ENCODE data around the gene CALHM3. TPM values are rescaled to one million over a fixed set of nuclear protein-coding genes. Genes with fewer than 3 reads are reported as not detected.

The CALHM3 gene
- total RNA-seq, 1 experiment from 2014 or later = 0.13 TPM

DNA sequence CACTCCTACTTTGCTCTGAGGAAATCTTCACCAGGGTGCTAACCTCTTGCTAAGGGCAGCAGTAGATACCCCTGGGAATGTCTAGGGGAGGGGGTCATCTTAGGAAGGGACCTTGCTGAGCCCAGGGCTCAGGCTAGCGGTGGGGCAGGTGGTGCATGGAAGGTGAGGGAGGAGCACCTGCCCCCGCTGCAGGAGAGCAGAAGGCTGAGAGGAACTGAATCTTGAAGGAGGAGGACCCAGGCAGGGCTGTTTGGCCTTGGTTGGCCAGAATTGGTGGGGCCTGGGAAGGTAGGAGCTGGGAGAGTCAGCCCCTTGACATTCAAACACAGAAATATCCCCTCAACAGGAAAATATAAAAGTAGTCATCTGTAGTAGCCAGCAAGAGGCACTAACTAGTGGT is 7.0 kb downstream of the CALHM3 start (continued):
- TF ChIP-seq, protein P1, sequence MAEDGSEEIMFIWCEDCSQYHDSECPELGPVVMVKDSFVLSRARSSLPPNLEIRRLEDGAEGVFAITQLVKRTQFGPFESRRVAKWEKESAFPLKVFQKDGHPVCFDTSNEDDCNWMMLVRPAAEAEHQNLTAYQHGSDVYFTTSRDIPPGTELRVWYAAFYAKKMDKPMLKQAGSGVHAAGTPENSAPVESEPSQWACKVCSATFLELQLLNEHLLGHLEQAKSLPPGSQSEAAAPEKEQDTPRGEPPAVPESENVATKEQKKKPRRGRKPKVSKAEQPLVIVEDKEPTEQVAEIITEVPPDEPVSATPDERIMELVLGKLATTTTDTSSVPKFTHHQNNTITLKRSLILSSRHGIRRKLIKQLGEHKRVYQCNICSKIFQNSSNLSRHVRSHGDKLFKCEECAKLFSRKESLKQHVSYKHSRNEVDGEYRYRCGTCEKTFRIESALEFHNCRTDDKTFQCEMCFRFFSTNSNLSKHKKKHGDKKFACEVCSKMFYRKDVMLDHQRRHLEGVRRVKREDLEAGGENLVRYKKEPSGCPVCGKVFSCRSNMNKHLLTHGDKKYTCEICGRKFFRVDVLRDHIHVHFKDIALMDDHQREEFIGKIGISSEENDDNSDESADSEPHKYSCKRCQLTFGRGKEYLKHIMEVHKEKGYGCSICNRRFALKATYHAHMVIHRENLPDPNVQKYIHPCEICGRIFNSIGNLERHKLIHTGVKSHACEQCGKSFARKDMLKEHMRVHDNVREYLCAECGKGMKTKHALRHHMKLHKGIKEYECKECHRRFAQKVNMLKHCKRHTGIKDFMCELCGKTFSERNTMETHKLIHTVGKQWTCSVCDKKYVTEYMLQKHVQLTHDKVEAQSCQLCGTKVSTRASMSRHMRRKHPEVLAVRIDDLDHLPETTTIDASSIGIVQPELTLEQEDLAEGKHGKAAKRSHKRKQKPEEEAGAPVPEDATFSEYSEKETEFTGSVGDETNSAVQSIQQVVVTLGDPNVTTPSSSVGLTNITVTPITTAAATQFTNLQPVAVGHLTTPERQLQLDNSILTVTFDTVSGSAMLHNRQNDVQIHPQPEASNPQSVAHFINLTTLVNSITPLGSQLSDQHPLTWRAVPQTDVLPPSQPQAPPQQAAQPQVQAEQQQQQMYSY (CRISPR knock-in tag; IDR thresholded peaks at IDR 0.05) = no peak
- TF ChIP-seq, protein P2, sequence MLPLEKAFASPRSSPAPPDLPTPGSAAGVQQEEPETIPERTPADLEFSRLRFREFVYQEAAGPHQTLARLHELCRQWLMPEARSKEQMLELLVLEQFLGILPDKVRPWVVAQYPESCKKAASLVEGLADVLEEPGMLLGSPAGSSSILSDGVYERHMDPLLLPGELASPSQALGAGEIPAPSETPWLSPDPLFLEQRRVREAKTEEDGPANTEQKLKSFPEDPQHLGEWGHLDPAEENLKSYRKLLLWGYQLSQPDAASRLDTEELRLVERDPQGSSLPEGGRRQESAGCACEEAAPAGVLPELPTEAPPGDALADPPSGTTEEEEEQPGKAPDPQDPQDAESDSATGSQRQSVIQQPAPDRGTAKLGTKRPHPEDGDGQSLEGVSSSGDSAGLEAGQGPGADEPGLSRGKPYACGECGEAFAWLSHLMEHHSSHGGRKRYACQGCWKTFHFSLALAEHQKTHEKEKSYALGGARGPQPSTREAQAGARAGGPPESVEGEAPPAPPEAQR (CRISPR knock-in tag; IDR thresholded peaks at IDR 0.05) = no peak
- TF ChIP-seq, protein P3, sequence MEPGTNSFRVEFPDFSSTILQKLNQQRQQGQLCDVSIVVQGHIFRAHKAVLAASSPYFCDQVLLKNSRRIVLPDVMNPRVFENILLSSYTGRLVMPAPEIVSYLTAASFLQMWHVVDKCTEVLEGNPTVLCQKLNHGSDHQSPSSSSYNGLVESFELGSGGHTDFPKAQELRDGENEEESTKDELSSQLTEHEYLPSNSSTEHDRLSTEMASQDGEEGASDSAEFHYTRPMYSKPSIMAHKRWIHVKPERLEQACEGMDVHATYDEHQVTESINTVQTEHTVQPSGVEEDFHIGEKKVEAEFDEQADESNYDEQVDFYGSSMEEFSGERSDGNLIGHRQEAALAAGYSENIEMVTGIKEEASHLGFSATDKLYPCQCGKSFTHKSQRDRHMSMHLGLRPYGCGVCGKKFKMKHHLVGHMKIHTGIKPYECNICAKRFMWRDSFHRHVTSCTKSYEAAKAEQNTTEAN (CRISPR knock-in tag; IDR thresholded peaks at IDR 0.05) = no peak
- TF ChIP-seq ZNF317 (CRISPR knock-in tag; IDR thresholded peaks at IDR 0.05; ENCODE audit: borderline replicate concordance, low read depth) = no peak

DNA sequence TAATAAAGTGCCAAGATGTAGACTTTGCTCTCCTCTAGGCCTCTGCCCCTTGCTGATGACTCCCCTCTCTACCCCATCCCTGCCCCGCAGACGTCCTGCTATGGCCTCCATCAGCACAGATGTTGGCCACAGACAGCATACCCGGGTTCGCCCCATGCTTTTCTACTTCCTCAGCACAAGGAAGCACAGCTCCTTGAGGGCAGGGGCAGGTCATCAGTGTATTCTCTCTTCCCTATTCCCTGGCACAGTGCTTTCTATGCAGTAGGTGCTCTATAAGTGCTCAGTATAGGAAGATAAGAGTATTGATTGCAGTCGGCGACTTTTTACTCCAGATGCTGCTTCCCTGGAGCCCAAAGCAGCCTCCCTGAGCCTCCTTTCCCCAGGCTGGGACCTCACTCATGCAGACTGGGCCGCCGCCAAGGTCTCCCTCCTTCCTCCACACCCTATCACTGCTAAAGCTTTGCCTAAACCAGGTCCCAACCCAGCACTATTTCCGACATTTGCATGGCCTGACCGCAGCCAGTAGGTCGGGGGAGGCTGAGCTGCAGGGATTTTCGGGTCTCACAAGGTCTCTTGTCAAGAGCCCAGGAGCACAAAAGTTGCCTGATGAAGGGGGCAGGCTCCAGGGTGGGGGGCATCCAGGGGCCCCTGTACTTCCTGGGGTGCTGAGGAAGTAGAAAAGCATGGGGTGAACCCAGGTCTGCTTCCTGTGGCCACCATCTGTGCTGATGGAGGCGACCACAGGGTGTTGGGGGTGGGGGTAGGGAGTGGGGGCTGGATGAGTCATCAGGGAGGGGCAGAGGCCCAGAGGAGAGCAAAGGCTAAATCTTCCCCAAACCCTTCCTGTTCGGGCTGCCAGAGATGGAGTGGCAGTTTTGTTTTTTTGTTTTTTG is 8.0 kb downstream of the CALHM3 start:
- Mint-ChIP-seq H3K4me1 (peaks cover 11% of the 10 kb centered on the region), H3K36me3 (no peaks in the 10 kb centered on the region), H3K9me3 (no peaks in the 10 kb centered on the region), H3K4me3 (no peak overlapping the region), H3K27me3 (ENCODE audit: low read depth) (no peaks in the 10 kb centered on the region; the same call in 1 of the 2 replicates), H3K27ac (no peak overlapping the region)
- ATAC-seq (peak; percentile 58), DNase-seq (ENCODE audit: low spot score) (no peak)
- ChIA-PET POLR2A (no interaction called here), CTCF (interaction anchor here (0.6 to 3.2 kb wide), 4 partner anchors 12 to 1461 kb away, joined by 3 to 11 read pairs (median 3); partner anchors contain the start of gene CALHM2)
- TF ChIP-seq ATF1 (CRISPR knock-in tag; IDR thresholded peaks at IDR 0.05) = no peak
- no peak for TF ChIP-seq ZNF219 (CRISPR knock-in tag; IDR thresholded peaks at IDR 0.05; ENCODE audit: borderline replicate concordance)
- TF ChIP-seq, protein P4, sequence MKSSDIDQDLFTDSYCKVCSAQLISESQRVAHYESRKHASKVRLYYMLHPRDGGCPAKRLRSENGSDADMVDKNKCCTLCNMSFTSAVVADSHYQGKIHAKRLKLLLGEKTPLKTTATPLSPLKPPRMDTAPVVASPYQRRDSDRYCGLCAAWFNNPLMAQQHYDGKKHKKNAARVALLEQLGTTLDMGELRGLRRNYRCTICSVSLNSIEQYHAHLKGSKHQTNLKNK (CRISPR knock-in tag; IDR thresholded peaks at IDR 0.05) = no peak
- no peak for TF ChIP-seq ELF4 (CRISPR knock-in tag; IDR thresholded peaks at IDR 0.05; ENCODE audit: low read depth)
- TF ChIP-seq OVOL2 (CRISPR knock-in tag; IDR thresholded peaks at IDR 0.05; ENCODE audit: borderline replicate concordance) = no peak
- no peak for TF ChIP-seq SMAD3 (CRISPR knock-in tag; IDR thresholded peaks at IDR 0.05; ENCODE audit: borderline replicate concordance)
- TF ChIP-seq, protein P5, sequence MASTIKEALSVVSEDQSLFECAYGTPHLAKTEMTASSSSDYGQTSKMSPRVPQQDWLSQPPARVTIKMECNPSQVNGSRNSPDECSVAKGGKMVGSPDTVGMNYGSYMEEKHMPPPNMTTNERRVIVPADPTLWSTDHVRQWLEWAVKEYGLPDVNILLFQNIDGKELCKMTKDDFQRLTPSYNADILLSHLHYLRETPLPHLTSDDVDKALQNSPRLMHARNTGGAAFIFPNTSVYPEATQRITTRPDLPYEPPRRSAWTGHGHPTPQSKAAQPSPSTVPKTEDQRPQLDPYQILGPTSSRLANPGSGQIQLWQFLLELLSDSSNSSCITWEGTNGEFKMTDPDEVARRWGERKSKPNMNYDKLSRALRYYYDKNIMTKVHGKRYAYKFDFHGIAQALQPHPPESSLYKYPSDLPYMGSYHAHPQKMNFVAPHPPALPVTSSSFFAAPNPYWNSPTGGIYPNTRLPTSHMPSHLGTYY (CRISPR knock-in tag; IDR thresholded peaks at IDR 0.05) = no peak
- TF ChIP-seq ZNF416 (CRISPR knock-in tag; IDR thresholded peaks at IDR 0.05) = no peak
- no peak for TF ChIP-seq NR1H2 (CRISPR knock-in tag; IDR thresholded peaks at IDR 0.05)
- no peak for TF ChIP-seq TP53 (CRISPR knock-in tag; IDR thresholded peaks at IDR 0.05)
- TF ChIP-seq, protein P6, sequence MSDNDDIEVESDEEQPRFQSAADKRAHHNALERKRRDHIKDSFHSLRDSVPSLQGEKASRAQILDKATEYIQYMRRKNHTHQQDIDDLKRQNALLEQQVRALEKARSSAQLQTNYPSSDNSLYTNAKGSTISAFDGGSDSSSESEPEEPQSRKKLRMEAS (CRISPR knock-in tag; IDR thresholded peaks at IDR 0.05) = no peak
- TF ChIP-seq CREB1 (CRISPR knock-in tag; IDR thresholded peaks at IDR 0.05) = no peak
- TF ChIP-seq, protein P7, sequence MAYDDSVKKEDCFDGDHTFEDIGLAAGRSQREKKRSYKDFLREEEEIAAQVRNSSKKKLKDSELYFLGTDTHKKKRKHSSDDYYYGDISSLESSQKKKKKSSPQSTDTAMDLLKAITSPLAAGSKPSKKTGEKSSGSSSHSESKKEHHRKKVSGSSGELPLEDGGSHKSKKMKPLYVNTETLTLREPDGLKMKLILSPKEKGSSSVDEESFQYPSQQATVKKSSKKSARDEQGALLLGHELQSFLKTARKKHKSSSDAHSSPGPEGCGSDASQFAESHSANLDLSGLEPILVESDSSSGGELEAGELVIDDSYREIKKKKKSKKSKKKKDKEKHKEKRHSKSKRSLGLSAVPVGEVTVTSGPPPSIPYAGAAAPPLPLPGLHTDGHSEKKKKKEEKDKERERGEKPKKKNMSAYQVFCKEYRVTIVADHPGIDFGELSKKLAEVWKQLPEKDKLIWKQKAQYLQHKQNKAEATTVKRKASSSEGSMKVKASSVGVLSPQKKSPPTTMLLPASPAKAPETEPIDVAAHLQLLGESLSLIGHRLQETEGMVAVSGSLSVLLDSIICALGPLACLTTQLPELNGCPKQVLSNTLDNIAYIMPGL (CRISPR knock-in tag; IDR thresholded peaks at IDR 0.05) = no peak
- TF ChIP-seq, protein P8, sequence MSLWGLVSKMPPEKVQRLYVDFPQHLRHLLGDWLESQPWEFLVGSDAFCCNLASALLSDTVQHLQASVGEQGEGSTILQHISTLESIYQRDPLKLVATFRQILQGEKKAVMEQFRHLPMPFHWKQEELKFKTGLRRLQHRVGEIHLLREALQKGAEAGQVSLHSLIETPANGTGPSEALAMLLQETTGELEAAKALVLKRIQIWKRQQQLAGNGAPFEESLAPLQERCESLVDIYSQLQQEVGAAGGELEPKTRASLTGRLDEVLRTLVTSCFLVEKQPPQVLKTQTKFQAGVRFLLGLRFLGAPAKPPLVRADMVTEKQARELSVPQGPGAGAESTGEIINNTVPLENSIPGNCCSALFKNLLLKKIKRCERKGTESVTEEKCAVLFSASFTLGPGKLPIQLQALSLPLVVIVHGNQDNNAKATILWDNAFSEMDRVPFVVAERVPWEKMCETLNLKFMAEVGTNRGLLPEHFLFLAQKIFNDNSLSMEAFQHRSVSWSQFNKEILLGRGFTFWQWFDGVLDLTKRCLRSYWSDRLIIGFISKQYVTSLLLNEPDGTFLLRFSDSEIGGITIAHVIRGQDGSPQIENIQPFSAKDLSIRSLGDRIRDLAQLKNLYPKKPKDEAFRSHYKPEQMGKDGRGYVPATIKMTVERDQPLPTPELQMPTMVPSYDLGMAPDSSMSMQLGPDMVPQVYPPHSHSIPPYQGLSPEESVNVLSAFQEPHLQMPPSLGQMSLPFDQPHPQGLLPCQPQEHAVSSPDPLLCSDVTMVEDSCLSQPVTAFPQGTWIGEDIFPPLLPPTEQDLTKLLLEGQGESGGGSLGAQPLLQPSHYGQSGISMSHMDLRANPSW (CRISPR knock-in tag; conservative IDR thresholded peaks at IDR 0.05; ENCODE audit: low read depth) = no peak
- TF ChIP-seq GTF2I (CRISPR knock-in tag; conservative IDR thresholded peaks at IDR 0.05) = no peak
- TF ChIP-seq ZNF232 (CRISPR knock-in tag; IDR thresholded peaks at IDR 0.05) = no peak
- TF ChIP-seq, protein P9, sequence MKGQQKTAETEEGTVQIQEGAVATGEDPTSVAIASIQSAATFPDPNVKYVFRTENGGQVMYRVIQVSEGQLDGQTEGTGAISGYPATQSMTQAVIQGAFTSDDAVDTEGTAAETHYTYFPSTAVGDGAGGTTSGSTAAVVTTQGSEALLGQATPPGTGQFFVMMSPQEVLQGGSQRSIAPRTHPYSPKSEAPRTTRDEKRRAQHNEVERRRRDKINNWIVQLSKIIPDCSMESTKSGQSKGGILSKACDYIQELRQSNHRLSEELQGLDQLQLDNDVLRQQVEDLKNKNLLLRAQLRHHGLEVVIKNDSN (CRISPR knock-in tag; IDR thresholded peaks at IDR 0.05) = no peak

Data from WTC11 (cell line).